HG03045 (cell line): Measurements from ENCODE around the gene LTBP1.
A peak's percentile ranks its signal among the peaks of the same experiment; 100 is the strongest.
"Not testable (repeated sequence)": the region's sequence is repeated elsewhere in the genome, so short reads cannot be mapped to it uniquely, and the experiment has no call there.

Experiments
- ATAC-seq: cut with Tn5 transposase; IDR thresholded peaks from one replicate; pipeline ENCODE4 v1.9.1; 2021; ENCODE audit warnings: mild to moderate bottlenecking, moderate library complexity; ENCODE audit not compliant: unreplicated experiment

Gene LTBP1

GRCh38 chr2:32946314-32947075, at the start of gene LTBP1:
LTBP1 (plus strand) TSS chr2:32946953; CDS start chr2:32947325, 372 bp downstream.
- ATAC-seq = peak; percentile 77

- no peak for ATAC-seq
Observed at GRCh38 chr2:32900246-32900973, 46.3 kb upstream of the LTBP1 start.

DNA sequence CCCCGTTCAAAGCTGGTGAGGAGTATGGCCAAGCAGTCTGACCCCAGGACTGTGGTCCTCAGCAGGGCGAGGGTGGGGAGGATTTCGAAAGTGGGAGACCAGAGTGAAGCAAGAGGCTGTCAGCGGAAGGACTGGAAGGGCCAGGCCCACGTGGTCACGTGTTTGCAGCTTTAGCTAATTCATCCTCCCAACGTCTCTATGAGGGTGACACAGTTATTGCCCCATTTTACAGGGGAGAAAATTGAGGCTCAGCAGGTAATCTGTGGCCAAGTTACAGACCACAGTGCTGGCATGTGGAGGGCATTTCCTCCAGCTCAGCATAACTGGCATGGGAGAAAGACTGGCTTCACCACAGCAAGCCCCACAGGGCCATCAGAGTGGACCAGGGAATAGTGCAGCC, 45.4 kb upstream of the LTBP1 start:
- ATAC-seq = no peak

- no peak for ATAC-seq
Observed at GRCh38 chr2:32902174-32902573, 44.6 kb upstream of the LTBP1 start.

DNA sequence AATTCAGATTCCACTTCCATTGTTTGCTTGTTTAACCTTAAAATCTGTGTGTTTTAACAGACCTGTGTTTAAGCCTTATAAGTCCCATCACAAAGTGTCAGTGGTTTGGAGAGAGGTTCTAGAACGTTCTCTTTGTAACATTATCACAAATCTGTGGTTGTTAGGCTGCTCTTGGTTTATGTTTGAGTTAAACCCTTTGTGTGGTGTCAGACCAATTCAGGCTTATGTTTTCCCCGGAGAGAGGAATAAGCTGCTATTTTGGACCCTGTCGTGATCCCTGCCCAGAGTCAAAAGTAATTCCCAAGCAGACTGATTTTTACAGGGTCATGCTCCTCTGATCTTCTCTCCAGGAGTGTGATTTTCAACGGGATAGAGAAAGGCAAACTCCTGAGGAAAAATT, 43.8 kb upstream of the LTBP1 start:
- ATAC-seq = no peak

DNA sequence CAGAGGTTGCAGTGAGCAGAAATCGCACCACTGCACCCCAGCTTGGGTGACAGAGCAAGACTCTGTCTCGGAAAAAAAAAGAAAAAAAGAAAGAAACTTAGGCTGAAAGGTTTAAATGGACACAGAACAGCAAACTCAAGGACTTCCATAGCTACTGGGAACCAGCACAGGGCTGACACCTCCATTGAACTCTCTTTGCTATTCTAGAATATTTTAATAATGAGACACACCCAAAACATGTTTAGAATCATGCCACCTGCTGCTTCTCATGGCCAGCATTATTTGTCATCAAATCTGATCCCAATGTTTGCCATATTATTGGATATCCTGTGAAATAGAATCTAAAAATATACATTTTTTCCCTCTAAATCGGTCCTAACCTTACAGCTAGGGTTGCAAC, 42.7 kb upstream of the LTBP1 start:
- no peak for ATAC-seq

DNA sequence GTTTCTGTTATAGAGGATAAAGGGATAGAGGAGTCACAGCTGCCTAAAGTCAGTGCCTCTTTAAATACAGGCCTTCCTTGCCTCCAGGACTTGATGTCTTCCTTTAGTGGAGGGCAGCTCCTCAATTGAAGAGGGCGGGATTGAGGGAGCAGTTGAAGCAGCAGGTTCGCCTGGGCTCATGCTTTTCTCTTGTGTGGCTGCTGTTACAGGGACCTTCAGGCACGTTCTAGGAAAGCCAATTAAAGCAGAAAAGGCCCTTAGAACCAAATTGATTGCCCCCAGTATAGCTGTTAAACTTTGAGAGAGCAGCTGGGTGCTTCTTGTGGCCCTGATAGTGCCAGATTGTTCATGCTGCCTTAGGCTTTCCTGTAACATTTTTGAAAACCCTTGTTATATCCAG, 42.0 kb upstream of the LTBP1 start:
- no peak for ATAC-seq

DNA sequence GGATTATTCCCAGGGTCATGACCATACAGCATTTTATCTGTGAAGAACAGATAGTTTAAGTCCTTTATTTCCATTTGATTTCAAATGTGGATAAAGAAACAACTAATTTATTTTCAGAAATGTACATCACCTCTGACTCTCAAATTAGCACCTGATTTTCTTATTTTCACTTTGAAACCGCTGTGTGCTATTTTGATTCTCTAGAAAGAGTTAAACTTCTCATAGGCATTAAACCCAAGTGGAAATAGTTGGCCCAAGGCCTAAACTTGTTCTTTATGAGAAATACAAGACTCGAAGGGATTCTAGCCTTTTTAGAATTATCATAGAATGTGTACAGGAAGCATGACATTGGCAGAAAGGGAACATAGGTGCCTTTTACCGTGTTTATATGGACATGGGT, 41.5 kb upstream of the LTBP1 start:
- ATAC-seq = no peak

- ATAC-seq = peak; percentile 89
Observed at GRCh38 chr2:32910883-32911598, 35.7 kb upstream of the LTBP1 start.

- no peak for ATAC-seq
Observed at GRCh38 chr2:32915694-32916093, 31.1 kb upstream of the LTBP1 start.

GRCh38 chr2:32918774-32919173, 28.0 kb upstream of the LTBP1 start:
- ATAC-seq = no peak

DNA sequence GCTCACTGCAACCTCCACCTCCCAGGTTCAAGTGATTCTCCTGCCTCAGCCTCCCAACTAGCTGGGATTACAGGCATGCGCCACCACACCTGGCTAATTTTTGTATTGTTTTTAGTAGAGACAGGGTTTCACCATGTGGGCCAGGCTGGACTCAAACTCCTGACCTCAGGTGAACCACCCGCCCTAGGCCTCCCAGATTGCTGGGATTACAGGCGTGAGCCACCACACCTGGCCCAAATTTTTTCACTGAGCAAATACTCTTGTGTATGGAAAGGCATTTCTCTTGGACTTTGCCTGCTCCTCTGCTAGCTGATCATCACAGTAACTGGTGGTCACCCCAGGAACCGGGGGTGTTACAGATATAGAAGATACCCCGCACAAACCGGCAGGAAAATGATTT, 26.9 kb upstream of the LTBP1 start:
- ATAC-seq = not testable (repeated sequence)

- not testable (repeated sequence) for ATAC-seq
Observed at GRCh38 chr2:32921486-32921885, 25.3 kb upstream of the LTBP1 start.

GRCh38 chr2:32922501-32922900, 24.3 kb upstream of the LTBP1 start:
- no peak for ATAC-seq

DNA sequence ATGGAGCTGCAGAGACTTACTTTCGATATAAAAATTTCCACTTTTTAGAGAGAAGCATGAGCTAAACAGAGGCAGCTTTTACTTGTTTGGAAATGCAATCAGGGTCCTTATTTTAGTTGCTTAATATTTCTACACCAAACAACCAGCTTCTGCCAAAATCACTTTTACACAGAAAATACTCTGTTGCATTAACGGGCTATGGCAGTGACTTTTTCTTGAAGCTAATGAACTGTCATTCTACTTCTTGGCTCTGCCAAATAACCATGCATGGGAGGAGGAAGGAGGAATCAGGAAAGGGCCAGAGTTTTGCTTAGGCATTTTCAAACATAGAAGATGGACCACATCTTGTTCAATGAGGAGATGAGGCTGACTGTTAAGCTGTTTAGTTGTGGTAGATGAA, 23.6 kb upstream of the LTBP1 start:
- no peak for ATAC-seq

DNA sequence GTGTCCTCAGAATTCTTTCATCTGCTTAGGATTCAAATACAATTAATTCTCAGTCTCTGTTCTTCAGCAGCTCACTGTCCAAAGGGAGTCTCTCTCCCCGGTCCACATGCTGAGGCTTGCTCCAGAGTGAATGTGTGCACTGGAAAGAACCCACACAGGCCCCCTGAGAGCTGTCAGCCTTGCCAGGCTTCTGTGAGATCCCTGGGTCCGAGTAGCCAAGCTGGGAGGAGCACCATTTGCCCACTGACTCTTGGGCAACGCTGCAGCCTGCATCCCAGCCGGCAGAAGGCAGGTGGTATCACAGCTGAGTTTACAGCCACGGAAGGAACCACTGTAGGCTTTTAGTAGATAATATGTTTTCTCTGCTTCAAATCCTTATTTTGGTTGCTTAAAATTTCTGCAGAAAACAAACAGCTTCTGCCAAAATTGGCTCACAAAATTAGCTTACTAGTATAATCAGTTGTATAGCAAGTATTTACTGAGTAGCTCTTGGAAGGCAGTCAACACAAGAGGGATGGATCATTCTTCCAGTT, 21.4 kb upstream of the LTBP1 start:
- ATAC-seq = no peak

DNA sequence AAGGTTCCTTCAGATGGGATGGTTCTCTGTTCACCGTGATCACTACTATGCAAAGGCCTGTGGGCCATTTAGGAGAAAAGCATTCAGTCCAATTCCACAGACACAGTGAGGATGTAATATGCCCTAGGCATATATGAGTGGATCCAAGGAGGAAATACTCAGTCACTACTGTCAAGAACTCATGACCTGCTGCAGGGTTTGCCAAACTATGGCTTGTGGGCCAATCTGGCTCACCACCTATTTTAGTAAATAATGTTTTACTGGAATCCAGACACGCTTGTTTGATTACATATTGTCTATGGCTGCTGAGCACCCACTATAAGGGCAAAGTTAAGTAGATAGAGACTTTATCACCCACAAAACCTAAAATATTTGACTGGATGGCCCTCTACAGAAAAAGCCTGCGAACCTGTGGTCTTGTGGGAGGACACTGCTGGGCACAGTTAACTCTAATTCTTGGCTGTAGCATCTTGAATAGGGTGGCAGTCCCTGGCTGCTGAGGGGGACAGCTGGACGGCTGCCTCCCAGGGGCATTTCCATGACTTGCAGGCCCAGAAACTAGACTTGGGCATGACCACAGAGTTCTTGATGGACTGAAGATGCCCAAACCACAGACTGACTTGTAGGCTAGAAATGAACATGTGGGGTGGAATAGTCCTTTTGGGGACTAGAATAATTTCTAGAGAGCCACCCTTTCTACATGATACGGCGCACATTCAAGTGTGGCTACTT, 20.6 kb upstream of the LTBP1 start:
- ATAC-seq = no peak

- no peak for ATAC-seq
Observed at GRCh38 chr2:32926708-32927084, 20.1 kb upstream of the LTBP1 start.

GRCh38 chr2:32930436-32930835, 16.3 kb upstream of the LTBP1 start:
- no peak for ATAC-seq

GRCh38 chr2:32931519-32931918, 15.2 kb upstream of the LTBP1 start:
- ATAC-seq = no peak
